ENCODE data around the gene CALHM3. TPM values are rescaled to one million over a fixed set of nuclear protein-coding genes. Genes with fewer than 3 reads are reported as not detected.
"Not testable (repeated sequence)": the region's sequence is repeated elsewhere in the genome, so short reads cannot be mapped to it uniquely, and the experiment has no call there.

The CALHM3 gene
- total RNA-seq = not detected
- polyA plus RNA-seq = not detected

GRCh38 chr10:103479135-103479534 is at the start of gene CALHM3:
TSS of gene CALHM3 (minus strand) at chr10:103479240. CDS start at chr10:103479032, 208 bp downstream.
- H3K4me3 Mint-ChIP-seq = no peak within 1 kb of the TSS
- H3K9me3 ChIP-seq (ENCODE audit: low read length) = no peaks in the 10 kb centered on the region
- peaks cover 10 to 22% (median 14%) of the 10 kb centered on the region in 3 donors for H3K4me1 Mint-ChIP-seq
- no peak within 1 kb of the TSS for H3K4me3 ChIP-seq (ENCODE audit: low read length)
- H3K9me3 Mint-ChIP-seq = no peaks in the 10 kb centered on the region
- POLR2A ChIA-PET = no interaction called here
- CTCF ChIA-PET = interaction anchor here (1.5 to 5.4 kb wide), 2 partner anchors 13 to 63 kb away, joined by 4 to 48 read pairs; no protein-coding TSS in a partner anchor
- no peaks in the 10 kb centered on the region for H3K27me3 Mint-ChIP-seq
- DNase-seq = no peak
- peaks cover 0 to under 1% (median 0%) of the 10 kb centered on the region in 3 donors for H3K36me3 Mint-ChIP-seq
- H3K27me3 ChIP-seq (ENCODE audit: insufficient read depth, low read length, poor library complexity, severe bottlenecking) = no peaks in the 10 kb centered on the region
- no peaks in the 10 kb centered on the region for H3K36me3 ChIP-seq (ENCODE audit: insufficient read depth, low read length)
- peak within 1 kb of the TSS in 3 of 8 donors; percentile 5 to 35 (median 8) for H3K27ac Mint-ChIP-seq
- H3K4me1 ChIP-seq (ENCODE audit: insufficient read depth, low read length) = no peaks in the 10 kb centered on the region
- H3K27ac ChIP-seq (ENCODE audit: low read depth, low read length) = no peak within 1 kb of the TSS

- H3K36me3 ChIP-seq (ENCODE audit: insufficient read depth, low read length) = no peaks in the 10 kb centered on the region
- ChIA-PET CTCF (interaction anchor here (1.5 kb wide), 1 partner anchor 158 kb away, joined by 3 read pairs; no protein-coding TSS in a partner anchor), POLR2A (no interaction called here)
- H3K9me3 ChIP-seq (ENCODE audit: low read length) = no peaks in the 10 kb centered on the region
- H3K27me3 ChIP-seq (ENCODE audit: insufficient read depth, low read length, poor library complexity, severe bottlenecking) = no peaks in the 10 kb centered on the region
- H3K9me3 Mint-ChIP-seq = peaks cover 5 to 9% (median 8%) of the 10 kb centered on the region in 5 donors
- DNase-seq = no peak
- H3K27ac Mint-ChIP-seq = no peak overlapping the region
- H3K4me3 Mint-ChIP-seq = no peak overlapping the region
- peaks cover 15 to 33% of the 10 kb centered on the region in 2 donors for H3K27me3 Mint-ChIP-seq
- H3K4me3 ChIP-seq (ENCODE audit: low read length) = no peak overlapping the region
- no peaks in the 10 kb centered on the region for H3K4me1 Mint-ChIP-seq
- H3K27ac ChIP-seq (ENCODE audit: low read depth, low read length) = no peak overlapping the region
- no peaks in the 10 kb centered on the region for H3K36me3 Mint-ChIP-seq
- H3K4me1 ChIP-seq (ENCODE audit: insufficient read depth, low read length) = no peaks in the 10 kb centered on the region
These were observed 49.5 kb upstream of the CALHM3 start for GRCh38 chr10:103528549-103528948.

DNA sequence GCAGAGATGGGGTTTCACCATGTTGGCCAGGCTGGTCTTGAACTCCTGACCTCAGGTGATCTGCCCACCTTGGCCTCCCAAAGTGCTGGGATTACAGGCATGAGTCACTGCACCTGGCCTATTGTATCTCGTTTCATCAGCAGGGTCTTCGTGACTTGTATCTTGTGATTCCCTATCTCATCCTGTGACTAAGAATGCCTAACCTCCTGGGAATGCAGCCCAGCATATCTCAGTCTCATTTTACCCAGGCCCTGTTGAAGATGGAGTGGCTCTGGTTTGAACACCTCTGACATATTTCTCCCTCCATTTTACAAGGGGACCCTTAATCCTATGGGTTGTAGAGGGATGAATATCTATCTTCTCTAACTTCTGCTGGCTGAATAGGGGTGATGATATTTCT is 48.4 kb upstream of the CALHM3 start:
- H3K27ac Mint-ChIP-seq; H3K4me1 ChIP-seq (ENCODE audit: insufficient read depth, low read length); H3K27me3 ChIP-seq (ENCODE audit: insufficient read depth, low read length, poor library complexity, severe bottlenecking); DNase-seq; H3K4me1 Mint-ChIP-seq; POLR2A ChIA-PET; H3K4me3 ChIP-seq (ENCODE audit: low read length); H3K9me3 ChIP-seq (ENCODE audit: low read length); H3K27ac ChIP-seq (ENCODE audit: low read depth, low read length); H3K36me3 Mint-ChIP-seq; H3K9me3 Mint-ChIP-seq; H3K4me3 Mint-ChIP-seq; H3K36me3 ChIP-seq (ENCODE audit: insufficient read depth, low read length): not testable (repeated sequence)
- CTCF ChIA-PET = interaction anchor here (1.5 kb wide), 1 partner anchor 159 kb away, joined by 3 read pairs; no protein-coding TSS in a partner anchor
- peaks cover 14 to 36% of the 10 kb centered on the region in 2 donors for H3K27me3 Mint-ChIP-seq

DNA sequence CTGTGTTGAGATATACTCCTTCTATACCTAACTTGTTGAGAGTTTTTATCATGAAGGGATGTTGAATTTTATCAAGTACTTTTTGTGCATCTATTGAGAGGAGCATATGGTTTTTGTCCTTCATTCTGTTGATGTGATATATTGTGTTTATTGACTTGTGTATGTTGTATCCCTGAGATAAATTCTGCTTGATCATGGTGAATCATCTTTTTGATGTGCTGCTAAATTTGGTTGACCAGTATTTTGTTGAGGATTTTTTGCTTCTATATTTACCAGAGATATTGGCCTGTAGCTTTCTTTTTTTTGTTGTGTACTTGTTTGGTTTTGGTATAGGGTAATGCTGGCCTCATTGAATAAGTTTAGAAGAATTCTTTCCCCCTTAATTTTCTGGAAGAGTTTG is 46.9 kb upstream of the CALHM3 start:
- DNase-seq = no peak
- no peak overlapping the region for H3K27ac ChIP-seq (ENCODE audit: low read depth, low read length)
- Mint-ChIP-seq H3K9me3 (peaks cover 0 to 8% (median 7%) of the 10 kb centered on the region in 5 donors), H3K4me3 (no peak overlapping the region), H3K27ac (no peak overlapping the region), H3K4me1 (no peaks in the 10 kb centered on the region), H3K27me3 (peaks cover 20 to 29% of the 10 kb centered on the region in 2 donors), H3K36me3 (no peaks in the 10 kb centered on the region)
- CTCF ChIA-PET = interaction anchor here (1.0 kb wide), 1 partner anchor 124 kb away, joined by 3 read pairs; no protein-coding TSS in a partner anchor
- H3K4me3 ChIP-seq (ENCODE audit: low read length) = no peak overlapping the region
- H3K36me3 ChIP-seq (ENCODE audit: insufficient read depth, low read length) = no peaks in the 10 kb centered on the region
- H3K9me3 ChIP-seq (ENCODE audit: low read length) = no peaks in the 10 kb centered on the region
- no peaks in the 10 kb centered on the region for H3K27me3 ChIP-seq (ENCODE audit: insufficient read depth, low read length, poor library complexity, severe bottlenecking)
- H3K4me1 ChIP-seq (ENCODE audit: insufficient read depth, low read length) = no peaks in the 10 kb centered on the region
- POLR2A ChIA-PET = no interaction called here

- Histone ChIP-seq H3K27me3 (ENCODE audit: insufficient read depth, low read length, poor library complexity, severe bottlenecking) (peaks cover 5% of the 10 kb centered on the region), H3K36me3 (ENCODE audit: insufficient read depth, low read length) (no peaks in the 10 kb centered on the region), H3K4me1 (ENCODE audit: insufficient read depth, low read length) (no peaks in the 10 kb centered on the region), H3K27ac (ENCODE audit: low read depth, low read length) (no peak overlapping the region), H3K9me3 (ENCODE audit: low read length) (no peaks in the 10 kb centered on the region), H3K4me3 (ENCODE audit: low read length) (no peak overlapping the region)
- Mint-ChIP-seq H3K27me3 (peaks cover 19 to 34% of the 10 kb centered on the region in 2 donors), H3K27ac (peak overlapping the region in 1 of 8 donors; percentile 56), H3K9me3 (peaks cover 0 to 5% (median 4%) of the 10 kb centered on the region in 5 donors), H3K4me1 (no peaks in the 10 kb centered on the region), H3K4me3 (no peak overlapping the region), H3K36me3 (no peaks in the 10 kb centered on the region)
- no peak for DNase-seq
- POLR2A ChIA-PET = interaction anchor here (0.7 kb wide), 1 partner anchor 9 kb away, joined by 3 read pairs; no protein-coding TSS in a partner anchor
- CTCF ChIA-PET = no interaction called here
These were observed 44.6 kb upstream of the CALHM3 start for GRCh38 chr10:103523683-103524082.

DNA sequence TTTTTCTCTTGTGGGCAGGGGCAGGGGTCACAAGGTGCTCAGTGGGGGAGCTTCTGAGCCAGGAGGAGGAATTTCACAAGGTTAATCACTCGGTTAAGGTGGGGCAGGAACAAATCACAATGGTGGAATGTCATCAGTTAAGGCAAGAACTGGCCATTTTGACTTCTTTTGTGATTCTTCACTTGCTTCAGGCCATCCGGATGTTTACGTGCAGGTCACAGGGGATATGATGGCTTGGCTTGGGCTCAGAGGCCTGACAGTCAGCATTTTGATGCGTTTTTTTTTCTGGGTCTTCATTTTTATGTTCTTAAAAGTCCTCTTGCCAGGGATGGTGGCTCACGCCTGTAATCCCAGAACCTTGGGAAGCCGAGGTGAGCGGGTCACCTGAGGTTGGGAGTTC is 43.0 kb upstream of the CALHM3 start:
- H3K4me3 Mint-ChIP-seq; H3K4me1 Mint-ChIP-seq; H3K4me1 ChIP-seq (ENCODE audit: insufficient read depth, low read length); H3K4me3 ChIP-seq (ENCODE audit: low read length); POLR2A ChIA-PET; H3K27ac Mint-ChIP-seq; H3K27me3 ChIP-seq (ENCODE audit: insufficient read depth, low read length, poor library complexity, severe bottlenecking); DNase-seq; H3K9me3 Mint-ChIP-seq; CTCF ChIA-PET; H3K36me3 Mint-ChIP-seq; H3K27ac ChIP-seq (ENCODE audit: low read depth, low read length); H3K36me3 ChIP-seq (ENCODE audit: insufficient read depth, low read length); H3K9me3 ChIP-seq (ENCODE audit: low read length): not testable (repeated sequence)
- H3K27me3 Mint-ChIP-seq = peaks cover 17 to 25% of the 10 kb centered on the region in 2 donors

DNA sequence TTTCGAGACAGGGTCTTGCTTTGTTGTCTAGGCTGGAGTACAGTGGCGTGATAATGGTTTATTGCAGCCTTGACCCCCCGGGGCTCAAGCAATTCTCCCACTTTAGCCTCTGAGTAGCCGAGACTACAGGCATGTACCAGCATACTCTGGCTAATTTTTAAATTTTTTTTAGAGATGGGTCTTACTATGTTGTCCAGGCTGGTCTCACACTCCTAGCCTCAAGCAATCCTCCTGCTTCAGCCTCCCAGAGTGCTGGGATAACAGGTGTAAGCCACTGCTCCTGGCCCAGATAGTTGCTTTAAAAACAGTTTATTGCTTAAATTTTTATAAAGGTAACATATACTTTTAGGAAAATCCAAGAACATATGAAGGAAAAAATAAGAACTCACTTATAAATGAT is 40.8 kb upstream of the CALHM3 start:
- ChIA-PET POLR2A (no interaction called here), CTCF (no interaction called here)
- H3K27ac Mint-ChIP-seq = no peak overlapping the region
- peaks cover 0 to 3% (median 0%) of the 10 kb centered on the region in 5 donors for H3K9me3 Mint-ChIP-seq
- Histone ChIP-seq H3K36me3 (ENCODE audit: insufficient read depth, low read length) (no peaks in the 10 kb centered on the region), H3K27me3 (ENCODE audit: insufficient read depth, low read length, poor library complexity, severe bottlenecking) (peaks cover 5% of the 10 kb centered on the region), H3K27ac (ENCODE audit: low read depth, low read length) (no peak overlapping the region), H3K9me3 (ENCODE audit: low read length) (no peaks in the 10 kb centered on the region), H3K4me1 (ENCODE audit: insufficient read depth, low read length) (no peaks in the 10 kb centered on the region), H3K4me3 (ENCODE audit: low read length) (no peak overlapping the region)
- no peak for DNase-seq
- H3K36me3 Mint-ChIP-seq = no peaks in the 10 kb centered on the region
- H3K4me1 Mint-ChIP-seq = peaks cover 2 to 5% (median 5%) of the 10 kb centered on the region in 3 donors
- peaks cover 11 to 14% of the 10 kb centered on the region in 2 donors for H3K27me3 Mint-ChIP-seq
- H3K4me3 Mint-ChIP-seq = no peak overlapping the region

- no peaks in the 10 kb centered on the region for H3K4me1 ChIP-seq (ENCODE audit: insufficient read depth, low read length)
- POLR2A ChIA-PET = no interaction called here
- Mint-ChIP-seq H3K27me3 (peaks cover 10% of the 10 kb centered on the region in 2 donors), H3K4me3 (no peak overlapping the region), H3K9me3 (no peaks in the 10 kb centered on the region), H3K27ac (peak overlapping the region in 1 of 8 donors; percentile 64), H3K36me3 (no peaks in the 10 kb centered on the region), H3K4me1 (peaks cover 2 to 5% (median 5%) of the 10 kb centered on the region in 3 donors)
- CTCF ChIA-PET = no interaction called here
- DNase-seq = no peak
- no peaks in the 10 kb centered on the region for H3K9me3 ChIP-seq (ENCODE audit: low read length)
- no peak overlapping the region for H3K4me3 ChIP-seq (ENCODE audit: low read length)
- no peaks in the 10 kb centered on the region for H3K36me3 ChIP-seq (ENCODE audit: insufficient read depth, low read length)
- no peak overlapping the region for H3K27ac ChIP-seq (ENCODE audit: low read depth, low read length)
- peaks cover 5% of the 10 kb centered on the region for H3K27me3 ChIP-seq (ENCODE audit: insufficient read depth, low read length, poor library complexity, severe bottlenecking)
These were observed 38.4 kb upstream of the CALHM3 start for GRCh38 chr10:103517234-103518085.

All from CD8-positive, alpha-beta memory T cell (primary cell).